ENCODE results near the gene ABCG5. TPM values are rescaled to one million over a fixed set of nuclear protein-coding genes. Genes with fewer than 3 reads are reported as not detected.

The ABCG5 gene
- total RNA-seq, 3 donors from 2014 or later (not counting 1 experiment from before 2014, with no cell fraction given): not detected

- ATAC-seq: no peak
Observed at GRCh38 chr2:43796206-43796605, 42.4 kb downstream of the ABCG5 start.

GRCh38 chr2:43794956-43795355, 43.7 kb downstream of the ABCG5 start:
- H3K4me1 Mint-ChIP-seq: no peaks in the 10 kb centered on the region
- 99% methylated on average over 5 of the region's 9 CpGs for WGBS (ENCODE audit: insufficient coverage)
- no peak for ATAC-seq
- no peaks in the 10 kb centered on the region for H3K9me3 Mint-ChIP-seq
- no peaks in the 10 kb centered on the region for H3K36me3 Mint-ChIP-seq
- H3K36me3 ChIP-seq (ENCODE audit: control insufficient read depth, insufficient read depth, low read length): no peaks in the 10 kb centered on the region
- intact Hi-C loops (cut with micrococcal nuclease): no loop called here
- no peaks in the 10 kb centered on the region for H3K27me3 ChIP-seq (ENCODE audit: control insufficient read depth, insufficient read depth, low read length)
- H3K4me1 ChIP-seq (ENCODE audit: control insufficient read depth, insufficient read depth, low read length): no peaks in the 10 kb centered on the region
- no peak overlapping the region for H3K27ac ChIP-seq (ENCODE audit: low read length)
- H3K4me3 ChIP-seq (ENCODE audit: low read length): no peak overlapping the region
- DNase-seq: no peak
- no peak for TF ChIP-seq CTCF (IDR thresholded peaks at IDR 0.05)
- H3K4me3 Mint-ChIP-seq: no peak overlapping the region
- H3K27me3 Mint-ChIP-seq (ENCODE audit: low read depth in 2 of 2): no peaks in the 10 kb centered on the region
- H3K9me3 ChIP-seq (ENCODE audit: control insufficient read depth, insufficient read depth, low read length): no peaks in the 10 kb centered on the region
- H3K27ac Mint-ChIP-seq: no peak overlapping the region

More at GRCh38 chr2:43796206-43796605, 42.4 kb downstream of the ABCG5 start:
- Mint-ChIP-seq H3K4me1 (no peaks in the 10 kb centered on the region), H3K36me3 (no peaks in the 10 kb centered on the region), H3K27me3 (ENCODE audit: low read depth in 2 of 2) (no peaks in the 10 kb centered on the region), H3K9me3 (no peaks in the 10 kb centered on the region), H3K4me3 (no peak overlapping the region), H3K27ac (no peak overlapping the region)
- no peak overlapping the region for H3K4me3 ChIP-seq (ENCODE audit: low read length)
- no peaks in the 10 kb centered on the region for H3K9me3 ChIP-seq (ENCODE audit: control insufficient read depth, insufficient read depth, low read length)
- no peaks in the 10 kb centered on the region for H3K4me1 ChIP-seq (ENCODE audit: control insufficient read depth, insufficient read depth, low read length)
- no peak for DNase-seq
- no CpG with 5 or more reads among the region's 1 CpG for WGBS (ENCODE audit: insufficient coverage)
- intact Hi-C loops (cut with micrococcal nuclease): no loop called here
- no peak overlapping the region for H3K27ac ChIP-seq (ENCODE audit: low read length)
- H3K36me3 ChIP-seq (ENCODE audit: control insufficient read depth, insufficient read depth, low read length): no peaks in the 10 kb centered on the region
- TF ChIP-seq CTCF (IDR thresholded peaks at IDR 0.05): no peak
- no peaks in the 10 kb centered on the region for H3K27me3 ChIP-seq (ENCODE audit: control insufficient read depth, insufficient read depth, low read length)

GRCh38 chr2:43792653-43793052, 46.0 kb downstream of the ABCG5 start:
- Histone ChIP-seq H3K9me3 (ENCODE audit: control insufficient read depth, insufficient read depth, low read length) (no peaks in the 10 kb centered on the region), H3K36me3 (ENCODE audit: control insufficient read depth, insufficient read depth, low read length) (no peaks in the 10 kb centered on the region), H3K4me1 (ENCODE audit: control insufficient read depth, insufficient read depth, low read length) (no peaks in the 10 kb centered on the region), H3K4me3 (ENCODE audit: low read length) (no peak overlapping the region), H3K27ac (ENCODE audit: low read length) (no peak overlapping the region), H3K27me3 (ENCODE audit: control insufficient read depth, insufficient read depth, low read length) (no peaks in the 10 kb centered on the region)
- Mint-ChIP-seq H3K9me3 (no peaks in the 10 kb centered on the region), H3K4me1 (no peaks in the 10 kb centered on the region), H3K4me3 (no peak overlapping the region), H3K27me3 (ENCODE audit: low read depth in 2 of 2) (no peaks in the 10 kb centered on the region), H3K36me3 (no peaks in the 10 kb centered on the region), H3K27ac (no peak overlapping the region)
- 83% methylated on average over 2 of the region's 3 CpGs for WGBS (ENCODE audit: insufficient coverage)
- ATAC-seq (no peak), DNase-seq (no peak)
- intact Hi-C loops (cut with micrococcal nuclease): no loop called here
- no peak for TF ChIP-seq CTCF (IDR thresholded peaks at IDR 0.05)

- Histone ChIP-seq H3K27me3 (ENCODE audit: control insufficient read depth, insufficient read depth, low read length) (no peaks in the 10 kb centered on the region), H3K9me3 (ENCODE audit: control insufficient read depth, insufficient read depth, low read length) (no peaks in the 10 kb centered on the region), H3K27ac (ENCODE audit: low read length) (no peak overlapping the region), H3K4me1 (ENCODE audit: control insufficient read depth, insufficient read depth, low read length) (no peaks in the 10 kb centered on the region), H3K36me3 (ENCODE audit: control insufficient read depth, insufficient read depth, low read length) (no peaks in the 10 kb centered on the region), H3K4me3 (ENCODE audit: low read length) (no peak overlapping the region)
- Mint-ChIP-seq H3K27ac (no peak overlapping the region), H3K9me3 (no peaks in the 10 kb centered on the region), H3K36me3 (no peaks in the 10 kb centered on the region), H3K4me3 (no peak overlapping the region), H3K4me1 (no peaks in the 10 kb centered on the region), H3K27me3 (ENCODE audit: low read depth in 2 of 2) (no peaks in the 10 kb centered on the region)
- intact Hi-C loops (cut with micrococcal nuclease): no loop called here
- DNase-seq: no peak
- WGBS (ENCODE audit: insufficient coverage): 93% methylated on average over 1 of the region's 2 CpGs
- TF ChIP-seq CTCF (IDR thresholded peaks at IDR 0.05): no peak
- no peak for ATAC-seq
Observed at GRCh38 chr2:43791035-43791765, 47.4 kb downstream of the ABCG5 start.
